GM23338 (cell line): ENCODE results near the gene SLC39A11. TPM values are rescaled to one million over a fixed set of nuclear protein-coding genes. Genes with fewer than 3 reads are reported as not detected.

Source experiments
- ATAC-seq: fragments of 200-7000 bp; cut with Tn5 transposase; 3 replicates; pipeline ENCODE4 v1.9.1; 2020
- DNase-seq: peaks from one replicate; pipeline ENCODE4 v3.0.0-alpha.2; 2015; ENCODE audit warnings: low spot score
- H2AFZ ChIP-seq: fragments of 200-600 bp; sonication (generic); 2 replicates; pipeline ENCODE4 v1.8.0; 2016; ENCODE audit warnings: antibody characterized with exemption, mild to moderate bottlenecking, moderate library complexity
- H3F3A ChIP-seq: fragments of 200-600 bp; sonication (generic); replicated peaks from 2 replicates; pipeline ENCODE4 v1.8.0; 2017; ENCODE audit warnings: antibody characterized with exemption, mixed run types, low read depth
- H3K27ac ChIP-seq: fragments of 200-600 bp; sonication (generic); 2 replicates; pipeline ENCODE4 v1.6.1; 2016; ENCODE audit warnings: low read depth
- H3K27me3 ChIP-seq: fragments of 200-600 bp; sonication (generic); 2 replicates; pipeline ENCODE4 v1.8.0; 2016; ENCODE audit warnings: mild to moderate bottlenecking, mixed run types, moderate library complexity; ENCODE audit not compliant: insufficient read depth
- H3K36me3 ChIP-seq: fragments of 200-600 bp; sonication (generic); 2 replicates; pipeline ENCODE4 v1.8.0; 2016; ENCODE audit warnings: mild to moderate bottlenecking; ENCODE audit not compliant: insufficient read depth
- H3K4me1 ChIP-seq: fragments of 200-600 bp; sonication (generic); 2 replicates; pipeline ENCODE4 v1.8.0; 2016; ENCODE audit warnings: mild to moderate bottlenecking, moderate library complexity; ENCODE audit not compliant: insufficient read depth
- H3K4me2 ChIP-seq: fragments of 200-600 bp; sonication (generic); 2 replicates; pipeline ENCODE4 v1.7.1; 2017; ENCODE audit warnings: mixed run types
- H3K4me3 ChIP-seq: fragments of 200-600 bp; sonication (generic); 2 replicates; pipeline ENCODE4 v1.6.1; 2016; ENCODE audit warnings: mixed run types
- H3K79me2 ChIP-seq: fragments of 200-600 bp; sonication (generic); replicated peaks from 2 replicates; pipeline ENCODE4 v1.8.0; 2017; ENCODE audit warnings: mild to moderate bottlenecking; ENCODE audit not compliant: insufficient read depth
- H3K9me2 ChIP-seq: fragments of 200-600 bp; sonication (generic); 2 replicates; pipeline ENCODE4 v1.8.0; 2017; ENCODE audit not compliant: insufficient read depth
- H4K20me1 ChIP-seq: fragments of 200-600 bp; sonication (generic); replicated peaks from 2 replicates; pipeline ENCODE4 v1.8.0; 2017; ENCODE audit warnings: mild to moderate bottlenecking; ENCODE audit not compliant: insufficient read depth
- H3K27ac Mint-ChIP-seq: 2 replicates; pipeline ENCODE4 v1.8.0; 2020; ENCODE audit warnings: inconsistent platforms, mild to moderate bottlenecking, moderate library complexity, mixed read lengths
- H3K27me3 Mint-ChIP-seq: 3 replicates; pipeline ENCODE4 v1.8.0; 2022; ENCODE audit warnings: low read depth, mild to moderate bottlenecking, moderate library complexity, mixed read lengths, inconsistent platforms; ENCODE audit not compliant: insufficient read depth, poor library complexity
- H3K36me3 Mint-ChIP-seq: 3 replicates; pipeline ENCODE4 v1.8.0; 2021; ENCODE audit warnings: low read depth, mild to moderate bottlenecking, inconsistent platforms, moderate library complexity, mixed read lengths
- H3K4me1 Mint-ChIP-seq: 3 replicates; pipeline ENCODE4 v1.8.0; 2020; ENCODE audit warnings: mild to moderate bottlenecking, inconsistent platforms, mixed read lengths
- H3K4me3 Mint-ChIP-seq: 3 replicates; pipeline ENCODE4 v1.8.0; 2021; ENCODE audit warnings: moderate library complexity, mild to moderate bottlenecking, inconsistent platforms, mixed read lengths
- H3K9me3 Mint-ChIP-seq: 3 replicates; pipeline ENCODE4 v1.8.0; 2020; ENCODE audit warnings: moderate library complexity, mild to moderate bottlenecking, inconsistent platforms, mixed read lengths
- CREB1 ChIP-seq: fragments of 250-450 bp; sonication (Bioruptor Pico); IDR thresholded peaks from 2 replicates; pipeline ENCODE4 v1.5.0; 2020; ENCODE audit warnings: low read depth, mild to moderate bottlenecking, moderate library complexity
- ETS1 ChIP-seq: IDR thresholded peaks from 2 replicates; pipeline ENCODE4 v1.6.1; 2016; ENCODE audit warnings: antibody characterized with exemption
- POLR2AphosphoS5 ChIP-seq: IDR thresholded peaks from 2 replicates; pipeline ENCODE4 v1.6.1; 2016; ENCODE audit warnings: antibody characterized with exemption, low read depth
- STAT1 ChIP-seq: IDR thresholded peaks from one replicate; pipeline ENCODE4 v1.6.1; 2016; ENCODE audit warnings: antibody characterized with exemption; ENCODE audit not compliant: unreplicated experiment
- ZNF114 ChIP-seq: fragments of 250-450 bp; sonication (Bioruptor Pico); IDR thresholded peaks from 2 replicates; pipeline ENCODE4 v1.5.0; 2020; ENCODE audit warnings: mild to moderate bottlenecking, moderate library complexity
- ZNF331 ChIP-seq: fragments of 250-450 bp; sonication (Bioruptor Pico); IDR thresholded peaks from 2 replicates; pipeline ENCODE4 v1.5.0; 2020; ENCODE audit warnings: low read depth, mild to moderate bottlenecking, moderate library complexity
- ZNF462 ChIP-seq: fragments of 250-450 bp; sonication (Bioruptor Pico); IDR thresholded peaks from 2 replicates; pipeline ENCODE4 v1.5.0; 2020; ENCODE audit warnings: mild to moderate bottlenecking, moderate library complexity
- polyA plus RNA-seq: library from polyadenylated mRNA; unstranded; fragments of >200 nt; fragmentation: Nextera tagmentation; extraction: Ambion mirVana; gene quantifications from 2 replicates; pipeline ENCODE4 v1.2.1, GENCODE V29; 2016
- total RNA-seq: library from RNA; depleted of rRNA; stranded (reverse); fragments of >200 nt; shearing (Covaris generic); gene quantifications from 2 replicates; pipeline ENCODE4 v1.2.3, GENCODE V29; 2014

The SLC39A11 gene
- total and polyA plus RNA-seq, 2 experiments from 2014 or later: 10.8 to 18.1 TPM

- Histone ChIP-seq H3F3A (no peaks in the 10 kb centered on the region), H3K36me3 (no peaks in the 10 kb centered on the region), H2AFZ (no peak overlapping the region), H3K9me2 (no peaks in the 10 kb centered on the region), H4K20me1 (no peaks in the 10 kb centered on the region), H3K27me3 (no peaks in the 10 kb centered on the region), H3K79me2 (no peaks in the 10 kb centered on the region), H3K4me3 (no peak overlapping the region), H3K4me1 (no peaks in the 10 kb centered on the region), H3K27ac (no peak overlapping the region), H3K4me2 (no peak overlapping the region)
- no peaks in the 10 kb centered on the region for H3K27me3 Mint-ChIP-seq
- H3K4me3 Mint-ChIP-seq: no peak overlapping the region
- no peak for ATAC-seq
- no peak overlapping the region for H3K27ac Mint-ChIP-seq
- no peaks in the 10 kb centered on the region for H3K4me1 Mint-ChIP-seq
- TF ChIP-seq CREB1: no peak
- no peak for TF ChIP-seq ETS1
- no peak for TF ChIP-seq ZNF462 (CRISPR knock-in tag)
- no peak for TF ChIP-seq ZNF114 (CRISPR knock-in tag)
- no peak for TF ChIP-seq ZNF331
- no peak for TF ChIP-seq STAT1
- no peak for DNase-seq
- no peaks in the 10 kb centered on the region for H3K36me3 Mint-ChIP-seq
- no peaks in the 10 kb centered on the region for H3K9me3 Mint-ChIP-seq
Observed at GRCh38 chr17:73057196-73057595, 35.3 kb downstream of the SLC39A11 start.

- 0 out of 3 replicates have a peak, but pooled peaks cover 3% of the 10 kb centered on the region for H3K36me3 Mint-ChIP-seq
- ATAC-seq (no peak), DNase-seq (no peak)
- no peaks in the 10 kb centered on the region for H3F3A ChIP-seq
- no peaks in the 10 kb centered on the region for H4K20me1 ChIP-seq
- H3K79me2 ChIP-seq: no peaks in the 10 kb centered on the region
- H3K36me3 ChIP-seq: no peaks in the 10 kb centered on the region
- H3K4me1 Mint-ChIP-seq: no peaks in the 10 kb centered on the region
- peaks cover 3% of the 10 kb centered on the region for H3K27me3 Mint-ChIP-seq
- no peak overlapping the region for H3K4me3 Mint-ChIP-seq
- H3K27ac Mint-ChIP-seq: no peak overlapping the region
- H3K4me2 ChIP-seq: no peak overlapping the region
- H3K9me3 Mint-ChIP-seq: no peaks in the 10 kb centered on the region; the same call in 2 of the 3 replicates
- no peak overlapping the region for H2AFZ ChIP-seq
- H3K27me3 ChIP-seq: no peaks in the 10 kb centered on the region
- H3K4me1 ChIP-seq: no peaks in the 10 kb centered on the region
- no peaks in the 10 kb centered on the region for H3K9me2 ChIP-seq
- no peak overlapping the region for H3K4me3 ChIP-seq
- no peak overlapping the region for H3K27ac ChIP-seq
- TF ChIP-seq POLR2AphosphoS5 (no peak), ZNF114 (CRISPR knock-in tag) (no peak)
Observed at GRCh38 chr17:73052923-73053322, 39.6 kb downstream of the SLC39A11 start.
